ENCODE measurements around the gene TANC2. TPM values are rescaled to one million over a fixed set of nuclear protein-coding genes. Genes with fewer than 3 reads are reported as not detected.

TANC2 gene
- total RNA-seq, 1 donor from 2014 or later: 66.9 TPM

GRCh38 chr17:62998665-62999393 lies 32.8 kb downstream of the TANC2 start:
- H4K20me1 ChIP-seq (ENCODE audit: insufficient read depth, low read length): peaks cover 60% of the 10 kb centered on the region
- H3K9me3 Mint-ChIP-seq (ENCODE audit: unreplicated experiment): no peaks in the 10 kb centered on the region
- DNase-seq (ENCODE audit: low read depth): peak; percentile 41

GRCh38 chr17:62999736-63000135 lies 33.7 kb downstream of the TANC2 start:
- H3K9ac ChIP-seq (ENCODE audit: low read length): no peak overlapping the region
- no peak overlapping the region for H3K4me3 Mint-ChIP-seq (ENCODE audit: unreplicated experiment)
- peaks cover 9% of the 10 kb centered on the region for H3K4me1 ChIP-seq (ENCODE audit: insufficient read depth, low read length)
- TF ChIP-seq EZH2 (IDR thresholded peaks at IDR 0.05; ENCODE audit: insufficient read depth, low read length) (no peak), CTCF (IDR thresholded peaks at IDR 0.05; ENCODE audit: insufficient read depth, low read depth, low read length) (no peak)
- H3K4me1 Mint-ChIP-seq (ENCODE audit: low read depth, unreplicated experiment): peaks cover 35% of the 10 kb centered on the region
- H3K4me2 ChIP-seq (ENCODE audit: low read length): no peak overlapping the region
- H3K9me3 Mint-ChIP-seq (ENCODE audit: unreplicated experiment): no peaks in the 10 kb centered on the region
- H3K4me3 ChIP-seq (ENCODE audit: insufficient read depth, low read depth, low read length): no peak overlapping the region
- H4K20me1 ChIP-seq (ENCODE audit: insufficient read depth, low read length): peaks cover 60% of the 10 kb centered on the region
- H3K79me2 ChIP-seq (ENCODE audit: insufficient read depth, low read length): peaks cover 98% of the 10 kb centered on the region
- H3K36me3 ChIP-seq (ENCODE audit: insufficient read depth, low read length): no peaks in the 10 kb centered on the region
- no peaks in the 10 kb centered on the region for H3K27me3 ChIP-seq (ENCODE audit: insufficient read depth, low read length)
- H3K27ac ChIP-seq (ENCODE audit: low read depth, low read length): no peak overlapping the region
- H2AFZ ChIP-seq (ENCODE audit: low read depth, low read length): no peak overlapping the region
- DNase-seq (ENCODE audit: low read depth) (no peak), FAIRE-seq (peak; percentile 32)
- H3K36me3 Mint-ChIP-seq (ENCODE audit: low read depth, unreplicated experiment): no peaks in the 10 kb centered on the region
- H3K27me3 Mint-ChIP-seq (ENCODE audit: low read depth, unreplicated experiment): no peaks in the 10 kb centered on the region
- H3K27ac Mint-ChIP-seq (ENCODE audit: unreplicated experiment): no peak overlapping the region
- H3K9me3 ChIP-seq (ENCODE audit: insufficient read depth, low read depth, low read length): no peaks in the 10 kb centered on the region

More at GRCh38 chr17:62998665-62999393, 32.8 kb downstream of the TANC2 start:
- Histone ChIP-seq H3K4me3 (ENCODE audit: insufficient read depth, low read depth, low read length) (no peak overlapping the region), H3K4me1 (ENCODE audit: insufficient read depth, low read length) (peaks cover 9% of the 10 kb centered on the region), H3K4me2 (ENCODE audit: low read length) (no peak overlapping the region), H3K9me3 (ENCODE audit: insufficient read depth, low read depth, low read length) (no peaks in the 10 kb centered on the region), H3K27me3 (ENCODE audit: insufficient read depth, low read length) (no peaks in the 10 kb centered on the region), H3K36me3 (ENCODE audit: insufficient read depth, low read length) (no peaks in the 10 kb centered on the region), H3K79me2 (ENCODE audit: insufficient read depth, low read length) (peaks cover 98% of the 10 kb centered on the region), H3K27ac (ENCODE audit: low read depth, low read length) (no peak overlapping the region), H3K9ac (ENCODE audit: low read length) (no peak overlapping the region), H2AFZ (ENCODE audit: low read depth, low read length) (no peak overlapping the region)
- peaks cover 33% of the 10 kb centered on the region for H3K4me1 Mint-ChIP-seq (ENCODE audit: low read depth, unreplicated experiment)
- peak overlapping the region; percentile 5 for H3K4me3 Mint-ChIP-seq (ENCODE audit: unreplicated experiment)
- no peak for FAIRE-seq
- TF ChIP-seq CTCF (IDR thresholded peaks at IDR 0.05; ENCODE audit: insufficient read depth, low read depth, low read length) (no peak), EZH2 (IDR thresholded peaks at IDR 0.05; ENCODE audit: insufficient read depth, low read length) (no peak)
- H3K36me3 Mint-ChIP-seq (ENCODE audit: low read depth, unreplicated experiment): no peaks in the 10 kb centered on the region
- no peak overlapping the region for H3K27ac Mint-ChIP-seq (ENCODE audit: unreplicated experiment)
- no peaks in the 10 kb centered on the region for H3K27me3 Mint-ChIP-seq (ENCODE audit: low read depth, unreplicated experiment)
